GM23248 (cell line): ENCODE data around the gene COL9A2. TPM values are rescaled to one million over a fixed set of nuclear protein-coding genes. Genes with fewer than 3 reads are reported as not detected.
A peak's percentile ranks its signal among the peaks of the same experiment; 100 is the strongest.
"Not testable (repeated sequence)": the region's sequence is repeated elsewhere in the genome, so short reads cannot be mapped to it uniquely, and the experiment has no call there.

Experiments used
- DNase-seq: peaks from one replicate; pipeline ENCODE4 v3.0.0-alpha.2; 2015
- H2AFZ ChIP-seq: fragments of 200-600 bp; sonication (generic); 2 replicates; pipeline ENCODE4 v1.6.1; 2016; ENCODE audit warnings: antibody characterized with exemption
- H3F3A ChIP-seq: fragments of 200-600 bp; sonication (generic); 2 replicates; pipeline ENCODE4 v1.6.1; 2016; ENCODE audit warnings: mild to moderate bottlenecking, antibody characterized with exemption, mixed run types; ENCODE audit not compliant: insufficient read depth
- H3K27ac ChIP-seq: fragments of 200-600 bp; sonication (generic); 2 replicates; pipeline ENCODE4 v1.5.1; 2016; ENCODE audit warnings: mild to moderate bottlenecking
- H3K27me3 ChIP-seq: fragments of 200-600 bp; sonication (generic); replicated peaks from 2 replicates; pipeline ENCODE4 v1.6.1; 2016; ENCODE audit warnings: mild to moderate bottlenecking; ENCODE audit not compliant: insufficient read depth
- H3K36me3 ChIP-seq: fragments of 200-600 bp; sonication (generic); 2 replicates; pipeline ENCODE4 v1.6.1; 2016; ENCODE audit warnings: low read depth, mild to moderate bottlenecking
- H3K4me1 ChIP-seq: fragments of 200-600 bp; sonication (generic); 2 replicates; pipeline ENCODE4 v1.6.1; 2016; ENCODE audit warnings: mild to moderate bottlenecking; ENCODE audit not compliant: insufficient read depth
- H3K4me2 ChIP-seq: fragments of 200-600 bp; sonication (generic); one replicate; pipeline ENCODE4 v1.6.1; 2016; ENCODE audit warnings: mild to moderate bottlenecking; ENCODE audit not compliant: unreplicated experiment
- H3K4me3 ChIP-seq: fragments of 200-600 bp; sonication (generic); 2 replicates; pipeline ENCODE4 v1.5.1; 2016; ENCODE audit warnings: mild to moderate bottlenecking
- H3K79me2 ChIP-seq: fragments of 200-600 bp; sonication (generic); 2 replicates; pipeline ENCODE4 v1.6.1; 2016; ENCODE audit warnings: mild to moderate bottlenecking; ENCODE audit not compliant: insufficient read depth
- H3K9ac ChIP-seq: fragments of 200-600 bp; sonication (generic); 2 replicates; pipeline ENCODE4 v1.6.1; 2016; ENCODE audit warnings: mild to moderate bottlenecking
- H3K9me2 ChIP-seq: fragments of 200-600 bp; sonication (generic); 2 replicates; pipeline ENCODE4 v1.6.1; 2016; ENCODE audit warnings: mixed run types, mild to moderate bottlenecking, moderate library complexity; ENCODE audit not compliant: insufficient read depth
- H3K9me3 ChIP-seq: fragments of 200-600 bp; sonication (generic); one replicate; pipeline ENCODE4 v1.6.1; 2017; ENCODE audit warnings: low read depth
- H4K20me1 ChIP-seq: fragments of 200-600 bp; sonication (generic); 2 replicates; pipeline ENCODE4 v1.6.0; 2016; ENCODE audit not compliant: insufficient read depth
- EZH2 ChIP-seq: fragments of 200-600 bp; sonication (generic); IDR thresholded peaks from 2 replicates; pipeline ENCODE4 v1.6.1; 2018; ENCODE audit warnings: antibody characterized with exemption, mild to moderate bottlenecking; ENCODE audit not compliant: insufficient read depth, poor library complexity, severe bottlenecking
- EZH2phosphoT487 ChIP-seq: fragments of 200-600 bp; sonication (generic); IDR thresholded peaks from 2 replicates; pipeline ENCODE4 v1.6.1; 2018; ENCODE audit warnings: antibody characterized with exemption, moderate library complexity, mild to moderate bottlenecking, low read depth; ENCODE audit not compliant: insufficient read depth
- WGBS, 2 experiments: methylation state at CpG; one replicate each; pipeline ENCODE4 v1.1.6; 2015 to 2017; ENCODE audit warnings: low lambda C conversion rate in 2 of 2, low coverage in 1 of 2; ENCODE audit errors: missing lambda C conversion rate in 2 of 2; 5-methylcytosine and 5-hydroxymethylcytosine counted together
- in situ Hi-C: fragments of 300-500 bp; cut with MboI; formaldehyde crosslinking; loops from 2 replicates; pipeline ENCODE4 v1.15.0; 2020
- polyA plus RNA-seq: library from polyadenylated mRNA; unstranded; fragments of >200 nt; fragmentation: Nextera tagmentation; extraction: Ambion mirVana; gene quantifications from 2 replicates; pipeline ENCODE4 v1.2.1, GENCODE V29; 2016
- total RNA-seq: library from RNA; depleted of rRNA; stranded (reverse); fragments of >200 nt; shearing (Covaris generic); gene quantifications from 2 replicates; pipeline ENCODE4 v1.2.3, GENCODE V29; 2014

COL9A2 gene
- total and polyA plus RNA-seq, 2 experiments from 2014 or later, result 0.80 to 2.8 TPM

GRCh38 chr1:40332695-40333094, 15.6 kb upstream of the COL9A2 start:
- in situ Hi-C loops, result loop anchor here (10.0 kb wide), 2 partner anchors 188 to 248 kb away; no protein-coding TSS in a partner anchor
- WGBS, 2 experiments, result 61 to 63% methylated on average over 1 of the region's 1 CpG
- no peak for TF ChIP-seq EZH2
- no peak for TF ChIP-seq EZH2phosphoT487

DNA sequence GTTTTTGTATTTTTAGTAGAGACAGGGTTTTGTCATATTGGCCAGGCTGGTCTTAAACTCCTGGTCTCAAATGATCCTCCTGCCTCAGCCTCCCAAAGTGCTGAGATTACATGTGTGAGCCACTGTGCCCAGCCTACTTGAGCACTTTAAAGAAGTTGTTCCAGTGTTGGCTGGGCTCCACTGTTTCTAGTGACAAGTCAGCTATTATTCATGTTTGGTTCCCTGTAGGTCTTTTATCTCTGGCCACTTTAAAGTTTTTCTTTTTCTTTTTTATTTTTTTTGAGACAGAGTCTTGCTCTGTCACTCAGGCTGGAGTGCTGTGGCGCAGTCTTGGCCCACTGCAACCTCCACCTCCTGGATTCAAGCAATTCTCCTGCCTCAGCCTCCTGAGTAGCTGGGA, 14.3 kb upstream of the COL9A2 start:
- not testable (repeated sequence) for H4K20me1 ChIP-seq, H3F3A ChIP-seq

More at GRCh38 chr1:40332695-40333094, 15.6 kb upstream of the COL9A2 start:
- no peak overlapping the region for H3K4me2 ChIP-seq
- no peaks in the 10 kb centered on the region for H3K36me3 ChIP-seq
- H3K27me3 ChIP-seq, result no peaks in the 10 kb centered on the region
- no peak overlapping the region for H3K9ac ChIP-seq
- no peak overlapping the region for H2AFZ ChIP-seq
- no peaks in the 10 kb centered on the region for H3K9me3 ChIP-seq
- H3F3A ChIP-seq, result no peaks in the 10 kb centered on the region
- H3K27ac ChIP-seq, result no peak overlapping the region
- no peaks in the 10 kb centered on the region for H4K20me1 ChIP-seq
- no peak overlapping the region for H3K4me3 ChIP-seq
- no peaks in the 10 kb centered on the region for H3K79me2 ChIP-seq
- no peak for DNase-seq
- no peaks in the 10 kb centered on the region for H3K9me2 ChIP-seq
- H3K4me1 ChIP-seq, result no peaks in the 10 kb centered on the region

GRCh38 chr1:40318970-40319621, 2.0 kb upstream of the COL9A2 start:
- Histone ChIP-seq H3K27me3 (peaks cover 13% of the 10 kb centered on the region), H4K20me1 (no peaks in the 10 kb centered on the region), H3K9me3 (no peaks in the 10 kb centered on the region), H3K4me3 (no peak overlapping the region), H3K9me2 (no peaks in the 10 kb centered on the region), H2AFZ (no peak overlapping the region), H3K27ac (no peak overlapping the region), H3K36me3 (no peaks in the 10 kb centered on the region), H3K9ac (no peak overlapping the region), H3K79me2 (no peaks in the 10 kb centered on the region), H3K4me1 (peaks cover 4% of the 10 kb centered on the region; the same call in 1 of the 2 replicates), H3F3A (no peaks in the 10 kb centered on the region), H3K4me2 (no peak overlapping the region)
- 89 to 90% methylated on average over 4 of the region's 4 CpGs for WGBS, 2 experiments
- in situ Hi-C loops, result no loop called here
- TF ChIP-seq EZH2, result no peak
- 0 out of 2 replicates have a peak, but pooled peaks have one; percentile 50 for TF ChIP-seq EZH2phosphoT487
- no peak for DNase-seq

More for the DNA sequence above, 14.3 kb upstream of the COL9A2 start:
- H3K9ac ChIP-seq, H3K9me3 ChIP-seq, H3K27ac ChIP-seq, DNase-seq, H3K4me1 ChIP-seq, H3K36me3 ChIP-seq, H3K9me2 ChIP-seq, H3K79me2 ChIP-seq, H2AFZ ChIP-seq, H3K27me3 ChIP-seq, H3K4me3 ChIP-seq, H3K4me2 ChIP-seq: not testable (repeated sequence)
- 0% methylated on average over 1 of the region's 1 CpG for WGBS, 2 experiments
- in situ Hi-C loops, result loop anchor here (10.0 kb wide), 2 partner anchors 187 to 247 kb away; no protein-coding TSS in a partner anchor

DNA sequence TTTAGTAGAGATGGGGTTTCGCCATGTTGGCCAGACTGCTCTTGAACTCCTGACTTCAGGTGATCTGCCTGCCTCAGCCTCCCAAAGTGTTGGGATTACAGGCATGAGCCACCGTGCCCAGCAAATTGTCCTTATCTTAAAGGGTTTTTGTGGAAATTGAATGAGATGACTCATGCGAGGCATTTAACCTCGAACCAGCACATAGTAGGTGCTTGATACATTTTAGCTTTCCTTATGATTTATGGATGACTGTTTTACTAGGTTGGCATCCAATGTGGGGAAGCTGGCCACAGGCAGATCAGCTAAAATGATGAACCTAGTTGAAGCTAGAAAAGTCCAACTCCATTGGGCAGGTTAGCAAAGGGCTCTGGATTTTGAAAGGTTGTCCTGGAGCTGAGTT, 1.4 kb upstream of the COL9A2 start:
- TF ChIP-seq EZH2phosphoT487 (no peak), EZH2 (no peak)
- Histone ChIP-seq H3K79me2 (no peaks in the 10 kb centered on the region), H3F3A (no peaks in the 10 kb centered on the region), H3K9ac (no peak overlapping the region), H3K9me3 (no peaks in the 10 kb centered on the region), H3K27me3 (peaks cover 11% of the 10 kb centered on the region), H3K4me3 (no peak overlapping the region), H4K20me1 (no peaks in the 10 kb centered on the region), H3K36me3 (no peaks in the 10 kb centered on the region), H3K27ac (no peak overlapping the region), H3K4me1 (peaks cover 8% of the 10 kb centered on the region), H3K4me2 (no peak overlapping the region), H3K9me2 (no peaks in the 10 kb centered on the region), H2AFZ (no peak overlapping the region)
- in situ Hi-C loops, result no loop called here
- 96 to 97% methylated on average over 4 of the region's 4 CpGs for WGBS, 2 experiments
- DNase-seq, result no peak
